Esophagus muscularis mucosa (tissue), 4 donors: Measurements from ENCODE around the gene CFD. TPM values are rescaled to one million over a fixed set of nuclear protein-coding genes. Genes with fewer than 3 reads are reported as not detected.
A peak's percentile ranks its signal among the peaks of the same experiment; 100 is the strongest.
"Not testable (repeated sequence)": the region's sequence is repeated elsewhere in the genome, so short reads cannot be mapped to it uniquely, and the experiment has no call there.

Experiments
- DNase-seq: peaks from one replicate; pipeline ENCODE4 v3.0.0-alpha.2; 2017; ENCODE audit errors: extremely low spot score
- H3K27ac ChIP-seq, 4 donors: fragments of 200-600 bp; sonication (generic); replicated peaks in 1 of 4; 1 replicate in 3 of 4; 2 replicates in 1 of 4; pipeline ENCODE4 v1.5.1; 2016 to 2019; ENCODE audit warnings: mild to moderate bottlenecking in 1 of 4
- H3K27me3 ChIP-seq, 4 donors: fragments of 200-600 bp; sonication (generic); one replicate each; pipeline versions ENCODE4 v1.5.1 to v1.6.0; 2016 to 2019
- H3K36me3 ChIP-seq, 4 donors: fragments of 200-600 bp; sonication (generic); one replicate each; pipeline ENCODE4 v1.5.1; 2016 to 2019
- H3K4me1 ChIP-seq, 4 donors: fragments of 200-600 bp; sonication (generic); one replicate each; pipeline ENCODE4 v1.5.1; 2016 to 2019
- H3K4me3 ChIP-seq, 4 donors: fragments of 200-600 bp; sonication (generic); 1 replicate in 2 of 4; 2 replicates in 2 of 4; pipeline ENCODE4 v1.5.1; 2016 to 2019; ENCODE audit warnings: mild to moderate bottlenecking in 4 of 4, moderate library complexity in 1 of 4
- H3K9me3 ChIP-seq, 4 donors: fragments of 200-600 bp; sonication (generic); 1 replicate in 3 of 4; 2 replicates in 1 of 4; pipeline ENCODE4 v1.5.1; 2016 to 2019
- EP300 ChIP-seq: sonication (generic); formaldehyde crosslinking; IDR thresholded peaks from one replicate; pipeline ENCODE4 v1.6.1; 2017; ENCODE audit warnings: antibody characterized with exemption
- POLR2A ChIP-seq: fragments of 450-650 bp; IDR thresholded peaks from one replicate; pipeline ENCODE4 v1.6.1; 2017; ENCODE audit warnings: antibody characterized with exemption, moderate library complexity, mild to moderate bottlenecking, low read depth
- POLR2AphosphoS5 ChIP-seq, 2 donors: sonication (generic); formaldehyde crosslinking; IDR thresholded peaks; one replicate each; pipeline ENCODE4 v1.6.1; 2017; ENCODE audit warnings: antibody characterized with exemption in 2 of 2
- WGBS: methylation state at CpG from one replicate; pipeline ENCODE4 v1.1.5; 2018; 5-methylcytosine and 5-hydroxymethylcytosine counted together
- intact Hi-C: fragments of 100-400 bp; cut with DNase I; formaldehyde crosslinking; loops from one replicate; pipeline ENCODE4 v1.15.1; 2023
- total RNA-seq, 4 donors: library from RNA; depleted of rRNA; stranded (reverse); fragments of >200 nt; gene quantifications; one replicate each; pipeline versions ENCODE4 v1.1.0 to v1.2.1, GENCODE V29; 2016
- TF ChIP-seq, protein P1 (sequence below), 3 experiments: fragments of 200-600 bp in 2 of 3; fragments of 450-650 bp in 1 of 3; sonication (generic) in 2 of 3; IDR thresholded peaks; one replicate each; pipeline ENCODE4 v1.5.1; 2017 to 2019; ENCODE audit warnings: antibody characterized with exemption in 3 of 3, mild to moderate bottlenecking in 2 of 3, moderate library complexity in 1 of 3

Gene CFD
- total RNA-seq, 4 donors from 2014 or later: 298 to 1,068 (median 643) TPM

DNA sequence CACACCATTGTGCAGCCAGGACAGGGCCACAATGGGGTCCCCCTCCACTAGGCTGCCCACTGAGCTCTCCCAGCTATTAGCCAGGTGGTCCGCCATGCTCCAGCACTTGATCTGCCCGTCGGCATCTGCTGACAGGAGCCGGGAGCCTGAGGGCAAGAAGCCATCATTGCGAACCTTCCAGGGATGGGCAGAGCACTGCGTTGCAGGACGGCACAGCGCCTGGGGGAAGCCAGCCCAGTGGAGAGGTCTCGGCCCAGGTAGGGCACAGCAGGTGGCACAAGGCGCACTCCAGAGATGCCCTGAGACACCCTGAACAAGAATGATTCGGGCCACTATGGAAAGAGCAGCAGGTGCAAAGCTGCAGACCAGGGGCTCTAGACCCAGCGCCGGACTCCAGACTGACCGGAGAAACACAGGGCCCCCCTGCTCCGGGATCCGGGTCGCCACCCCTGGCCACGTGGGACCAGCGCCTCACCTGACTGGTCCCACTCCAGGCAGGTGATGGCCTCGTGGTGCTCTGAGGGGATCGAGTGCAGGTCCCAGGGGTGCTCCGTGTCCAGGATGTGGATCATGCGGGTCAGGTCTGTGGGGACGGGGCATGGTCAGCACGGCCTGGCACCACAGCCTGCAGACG, 30.3 kb downstream of the CFD start:
- intact Hi-C loops: no loop called here
- Histone ChIP-seq H3K4me3 (no peak overlapping the region), H3K4me1 (peaks cover 5 to 31% (median 19%) of the 10 kb centered on the region in 4 donors), H3K27me3 (no peaks in the 10 kb centered on the region), H3K9me3 (no peaks in the 10 kb centered on the region), H3K27ac (no peak overlapping the region), H3K36me3 (peaks cover 29 to 62% (median 56%) of the 10 kb centered on the region in 4 donors)
- DNase-seq: no peak
- TF ChIP-seq EP300: no peak
- TF ChIP-seq POLR2AphosphoS5 (IDR thresholded peaks at IDR 0.05): no peak
- 95% methylated on average over 12 of the region's 26 CpGs for WGBS

DNA sequence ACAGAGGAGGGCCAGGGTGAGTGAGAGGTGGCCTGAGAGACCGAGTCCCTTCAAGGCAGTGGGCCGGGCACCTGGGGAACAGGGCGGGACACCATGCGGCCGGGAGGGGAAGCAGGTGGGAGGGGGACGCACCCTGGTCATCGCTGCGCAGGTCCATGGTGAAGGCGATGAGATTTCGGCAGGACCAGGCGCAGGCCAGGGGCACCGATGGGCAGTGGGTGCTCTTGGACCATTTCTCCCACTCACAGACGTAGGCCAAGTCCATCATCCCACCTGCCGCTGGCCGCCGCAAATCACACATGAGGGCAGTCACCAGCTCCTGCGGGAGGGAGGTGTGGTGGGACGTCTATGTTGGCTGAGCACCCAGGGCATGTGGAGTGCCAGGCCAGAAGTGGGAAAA, 31.4 kb downstream of the CFD start:
- Histone ChIP-seq H3K9me3 (no peaks in the 10 kb centered on the region), H3K27ac (peak overlapping the region in 1 of 4 donors; percentile 6), H3K27me3 (no peaks in the 10 kb centered on the region), H3K4me1 (peaks cover 5 to 31% (median 19%) of the 10 kb centered on the region in 4 donors), H3K36me3 (peaks cover 23 to 51% (median 45%) of the 10 kb centered on the region in 4 donors), H3K4me3 (no peak overlapping the region)
- WGBS: 96% methylated on average over 14 of the region's 18 CpGs
- no peak for DNase-seq
- TF ChIP-seq POLR2AphosphoS5 (IDR thresholded peaks at IDR 0.05): no peak
- TF ChIP-seq, protein P1, sequence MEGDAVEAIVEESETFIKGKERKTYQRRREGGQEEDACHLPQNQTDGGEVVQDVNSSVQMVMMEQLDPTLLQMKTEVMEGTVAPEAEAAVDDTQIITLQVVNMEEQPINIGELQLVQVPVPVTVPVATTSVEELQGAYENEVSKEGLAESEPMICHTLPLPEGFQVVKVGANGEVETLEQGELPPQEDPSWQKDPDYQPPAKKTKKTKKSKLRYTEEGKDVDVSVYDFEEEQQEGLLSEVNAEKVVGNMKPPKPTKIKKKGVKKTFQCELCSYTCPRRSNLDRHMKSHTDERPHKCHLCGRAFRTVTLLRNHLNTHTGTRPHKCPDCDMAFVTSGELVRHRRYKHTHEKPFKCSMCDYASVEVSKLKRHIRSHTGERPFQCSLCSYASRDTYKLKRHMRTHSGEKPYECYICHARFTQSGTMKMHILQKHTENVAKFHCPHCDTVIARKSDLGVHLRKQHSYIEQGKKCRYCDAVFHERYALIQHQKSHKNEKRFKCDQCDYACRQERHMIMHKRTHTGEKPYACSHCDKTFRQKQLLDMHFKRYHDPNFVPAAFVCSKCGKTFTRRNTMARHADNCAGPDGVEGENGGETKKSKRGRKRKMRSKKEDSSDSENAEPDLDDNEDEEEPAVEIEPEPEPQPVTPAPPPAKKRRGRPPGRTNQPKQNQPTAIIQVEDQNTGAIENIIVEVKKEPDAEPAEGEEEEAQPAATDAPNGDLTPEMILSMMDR (IDR thresholded peaks at IDR 0.05): no peak
- TF ChIP-seq POLR2A: no peak
- TF ChIP-seq EP300: no peak
- intact Hi-C loops: no loop called here

- intact Hi-C loops, H3K27me3 ChIP-seq, H3K9me3 ChIP-seq, DNase-seq: not testable (repeated sequence)
- peaks cover 15 to 47% (median 38%) of the 10 kb centered on the region in 4 donors for H3K36me3 ChIP-seq
- 47% methylated on average over 32 of the region's 50 CpGs for WGBS
- peak overlapping the region; percentile 83 to 100 (median 90) for H3K4me3 ChIP-seq
- H3K4me1 ChIP-seq: peaks cover 5 to 31% (median 19%) of the 10 kb centered on the region in 4 donors
- H3K27ac ChIP-seq: peak overlapping the region; percentile 89 to 94 (median 92)
Observed at GRCh38 chr19:891421-892200, 32.1 kb downstream of the CFD start.

GRCh38 chr19:892243-892893, 32.9 kb downstream of the CFD start:
- Histone ChIP-seq H3K27ac (peak overlapping the region; percentile 89 to 94 (median 92)), H3K36me3 (peaks cover 20 to 47% (median 40%) of the 10 kb centered on the region in 4 donors), H3K4me3 (peak overlapping the region; percentile 83 to 100 (median 90)), H3K27me3 (no peaks in the 10 kb centered on the region), H3K9me3 (no peaks in the 10 kb centered on the region), H3K4me1 (peaks cover 5 to 31% (median 19%) of the 10 kb centered on the region in 4 donors)
- intact Hi-C loops: no loop called here
- TF ChIP-seq, protein P1 (IDR thresholded peaks at IDR 0.05): no peak
- TF ChIP-seq POLR2A (no peak), EP300 (no peak), POLR2AphosphoS5 (IDR thresholded peaks at IDR 0.05) (no peak)
- no peak for DNase-seq
- WGBS: 7% methylated on average over 15 of the region's 27 CpGs

GRCh38 chr19:892894-893689, 33.6 kb downstream of the CFD start, which contains the start of the genes MED16 and RNU6-9:
Gene MED16, minus strand, starts transcription at chr19:893187. Its CDS starts 2,056 bp downstream, at chr19:891131.
Gene RNU6-9, plus strand, starts transcription at chr19:893484.
- DNase-seq: peak; percentile 98
- no peaks in the 10 kb centered on the region for H3K9me3 ChIP-seq
- H3K27ac ChIP-seq: peak within 1 kb of the TSS; percentile 89 to 94 (median 92)
- H3K4me1 ChIP-seq: peaks cover 5 to 31% (median 19%) of the 10 kb centered on the region in 4 donors
- WGBS: 1% methylated on average over 21 of the region's 69 CpGs
- peak within 1 kb of the TSS; percentile 83 to 100 (median 90) for H3K4me3 ChIP-seq
- intact Hi-C loops: no loop called here
- TF ChIP-seq POLR2A (no peak), EP300 (no peak), POLR2AphosphoS5 (IDR thresholded peaks at IDR 0.05) (peak; percentile 79 to 83)
- TF ChIP-seq, protein P1 (IDR thresholded peaks at IDR 0.05): no peak
- H3K36me3 ChIP-seq: peaks cover 20 to 45% (median 36%) of the 10 kb centered on the region in 4 donors
- H3K27me3 ChIP-seq: no peaks in the 10 kb centered on the region
